Central memory CD8-positive, alpha-beta T cell (primary cell): ENCODE results near the gene ZMAT3.
A peak's percentile ranks its signal among the peaks of the same experiment; 100 is the strongest.
"Not testable (repeated sequence)": the region's sequence is repeated elsewhere in the genome, so short reads cannot be mapped to it uniquely, and the experiment has no call there.

Experiments
- ATAC-seq: fragments of 150-1000 bp; cut with Tn5 transposase; replicated peaks from 2 replicates; pipeline ENCODE4 v1.10.0; 2022; ENCODE audit warnings: mild to moderate bottlenecking, moderate FRiP score, moderate number of reproducible peaks; ENCODE audit not compliant: poor library complexity, severe bottlenecking; ENCODE audit errors: extremely low read depth
- DNase-seq, 2 donors: peaks; one replicate each; pipeline ENCODE4 v3.0.0; 2021; ENCODE audit warnings: low spot score in 2 of 2
- H3K27ac Mint-ChIP-seq: one replicate; pipeline ENCODE4 v1.8.0; 2022; ENCODE audit warnings: low read depth, mild to moderate bottlenecking, moderate library complexity, mixed read lengths
- H3K27me3 Mint-ChIP-seq: one replicate; pipeline ENCODE4 v1.8.0; 2022; ENCODE audit warnings: mixed read lengths
- H3K36me3 Mint-ChIP-seq: one replicate; pipeline ENCODE4 v1.8.0; 2022; ENCODE audit warnings: mild to moderate bottlenecking, moderate library complexity, mixed read lengths; ENCODE audit not compliant: insufficient read depth
- H3K4me1 Mint-ChIP-seq: one replicate; pipeline ENCODE4 v1.8.0; 2022; ENCODE audit warnings: mixed read lengths
- H3K4me3 Mint-ChIP-seq: one replicate; pipeline ENCODE4 v1.8.0; 2022; ENCODE audit warnings: mild to moderate bottlenecking, moderate library complexity, mixed read lengths
- H3K9me3 Mint-ChIP-seq: one replicate; pipeline ENCODE4 v1.8.0; 2022; ENCODE audit warnings: mixed read lengths

ZMAT3 gene

DNA sequence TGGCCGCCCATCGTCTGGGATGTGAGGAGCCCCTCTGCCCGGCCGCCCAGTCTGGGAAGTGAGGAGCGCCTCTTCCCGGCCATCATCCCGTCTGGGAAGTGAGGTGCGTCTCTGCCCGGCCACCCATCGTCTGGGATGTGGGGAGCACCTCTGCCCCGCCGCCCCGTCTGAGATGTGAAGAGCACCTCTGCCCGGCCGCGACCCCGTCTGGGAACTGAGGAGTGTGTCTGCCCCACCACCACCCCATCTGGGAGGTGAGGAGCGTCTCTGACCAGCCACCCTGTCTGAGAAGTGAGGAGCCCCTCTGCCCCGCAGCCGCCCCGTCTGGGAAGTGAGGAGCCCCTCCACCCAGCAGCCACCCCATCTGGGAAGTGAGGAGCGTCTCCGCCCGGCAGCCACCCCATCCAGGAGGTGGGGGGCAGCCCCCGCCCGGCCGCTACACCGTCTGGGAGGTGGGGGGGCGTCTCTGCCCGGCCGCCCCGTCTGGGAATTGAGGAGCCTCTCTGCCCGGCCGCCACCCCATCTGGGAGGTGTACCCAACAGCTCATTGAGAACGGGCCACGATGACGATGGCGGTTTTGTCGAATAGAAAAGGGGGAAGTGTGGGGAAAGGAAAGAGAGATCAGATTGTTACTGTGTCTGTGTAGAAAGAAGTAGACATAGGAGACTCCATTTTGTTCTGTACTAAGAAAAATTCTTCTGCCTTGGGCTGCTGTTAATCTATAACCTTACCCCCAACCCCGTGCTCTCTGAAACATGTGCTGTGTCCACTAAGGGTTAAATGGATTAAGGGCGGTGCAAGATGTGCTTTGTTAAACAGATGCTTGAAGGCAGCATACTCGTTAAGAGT lies 38.9 kb downstream of the ZMAT3 start:
- not testable (repeated sequence) for ATAC-seq, H3K4me1 Mint-ChIP-seq, H3K36me3 Mint-ChIP-seq, H3K27me3 Mint-ChIP-seq, DNase-seq, H3K27ac Mint-ChIP-seq, H3K9me3 Mint-ChIP-seq, H3K4me3 Mint-ChIP-seq

DNA sequence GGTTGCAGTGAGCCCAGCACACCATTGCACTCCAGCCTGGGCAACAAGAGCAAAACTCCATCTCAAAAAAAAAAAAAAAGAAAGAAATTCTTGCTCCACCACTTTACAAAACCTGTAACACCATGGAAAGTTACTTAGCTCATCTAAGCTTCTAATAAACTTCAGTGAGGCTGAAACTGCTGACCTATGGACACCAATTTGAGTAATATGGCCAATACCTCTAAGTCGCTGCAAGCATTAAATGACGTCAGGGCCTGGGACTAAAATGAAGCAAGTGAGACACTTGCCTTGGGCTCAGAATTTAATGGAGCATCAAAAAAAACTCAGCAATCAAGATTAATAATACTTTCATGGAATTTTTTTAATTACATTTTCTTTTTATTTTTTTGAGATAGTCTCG lies 42.5 kb downstream of the ZMAT3 start:
- H3K36me3 Mint-ChIP-seq, result peaks cover 6% of the 10 kb centered on the region
- H3K4me3 Mint-ChIP-seq, result no peak overlapping the region
- no peaks in the 10 kb centered on the region for H3K9me3 Mint-ChIP-seq
- no peak for DNase-seq
- H3K27me3 Mint-ChIP-seq, result no peaks in the 10 kb centered on the region
- no peak overlapping the region for H3K27ac Mint-ChIP-seq
- no peak for ATAC-seq
- H3K4me1 Mint-ChIP-seq, result no peaks in the 10 kb centered on the region

DNA sequence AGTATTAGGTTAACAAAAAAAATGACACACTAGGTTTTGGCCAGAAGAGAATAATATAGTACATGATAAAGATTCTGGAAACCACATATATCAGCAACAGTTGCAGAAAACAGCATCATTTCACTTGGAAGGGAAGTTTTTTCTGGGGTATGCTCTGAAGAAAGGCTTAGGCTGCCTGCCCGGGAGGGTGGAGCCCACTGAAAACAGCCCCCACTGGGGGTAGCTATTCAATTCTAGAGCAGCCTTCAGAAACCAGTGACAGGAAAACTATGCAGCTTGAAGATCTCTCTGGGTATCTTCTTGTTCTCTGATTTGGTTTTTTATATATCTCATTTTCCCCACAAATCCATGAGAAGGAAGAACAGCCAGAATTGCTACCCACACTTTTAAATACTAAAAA lies 43.2 kb downstream of the ZMAT3 start:
- no peak for DNase-seq
- no peak overlapping the region for H3K27ac Mint-ChIP-seq
- no peaks in the 10 kb centered on the region for H3K4me1 Mint-ChIP-seq
- peaks cover 8% of the 10 kb centered on the region for H3K36me3 Mint-ChIP-seq
- no peak overlapping the region for H3K4me3 Mint-ChIP-seq
- no peak for ATAC-seq
- no peaks in the 10 kb centered on the region for H3K9me3 Mint-ChIP-seq
- H3K27me3 Mint-ChIP-seq, result no peaks in the 10 kb centered on the region

DNA sequence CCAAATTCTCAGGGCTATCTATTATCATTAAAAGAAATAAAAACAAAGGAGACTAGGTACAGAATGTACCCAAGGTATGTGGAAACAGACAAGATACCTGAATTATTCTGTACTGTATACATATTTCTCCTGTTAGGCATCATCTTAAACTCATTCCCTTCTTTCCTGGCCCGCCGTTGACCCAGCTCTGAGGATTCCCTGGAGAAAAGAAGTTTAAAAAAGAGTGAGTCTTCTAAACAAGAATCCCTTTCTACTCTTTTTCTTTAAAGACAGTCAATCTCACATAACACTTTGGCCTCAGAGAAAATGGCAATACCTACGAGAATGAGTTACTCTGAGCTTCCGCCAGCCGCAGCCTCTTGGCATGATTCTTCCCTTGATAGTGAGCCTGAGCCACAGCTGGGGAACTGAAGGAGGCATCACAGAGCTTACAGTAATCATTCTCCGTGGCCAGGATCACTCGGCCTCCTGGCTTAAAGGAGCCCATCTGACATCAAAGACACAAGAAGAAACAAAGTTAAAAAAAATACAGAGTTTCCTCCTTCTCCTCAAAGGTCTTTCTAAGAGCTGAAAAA lies 44.2 kb downstream of the ZMAT3 start:
- no peak overlapping the region for H3K4me3 Mint-ChIP-seq
- H3K27me3 Mint-ChIP-seq, result no peaks in the 10 kb centered on the region
- H3K4me1 Mint-ChIP-seq, result no peaks in the 10 kb centered on the region
- DNase-seq (no peak), ATAC-seq (no peak)
- peaks cover 8% of the 10 kb centered on the region for H3K36me3 Mint-ChIP-seq
- no peaks in the 10 kb centered on the region for H3K9me3 Mint-ChIP-seq
- no peak overlapping the region for H3K27ac Mint-ChIP-seq

DNA sequence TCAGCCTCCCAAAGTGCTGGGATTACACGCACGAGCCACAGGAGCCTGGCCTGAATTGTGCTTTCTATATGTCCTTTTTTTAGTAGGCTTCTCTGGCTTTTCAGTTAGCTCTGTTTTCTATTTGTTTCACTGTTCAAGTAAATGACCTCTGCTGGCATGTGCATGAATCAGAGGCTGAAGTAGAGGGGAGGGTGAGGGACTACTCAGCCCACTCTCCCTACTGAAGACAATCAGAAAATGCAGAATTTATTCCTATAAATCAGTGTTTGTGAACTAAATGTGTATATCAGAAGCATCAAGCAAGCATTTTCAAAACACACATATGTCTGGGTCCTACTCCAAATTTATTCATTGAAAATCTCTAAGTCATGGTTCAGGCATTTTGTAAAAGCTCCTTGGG lies 45.0 kb downstream of the ZMAT3 start:
- no peak overlapping the region for H3K4me3 Mint-ChIP-seq
- ATAC-seq, result no peak
- no peaks in the 10 kb centered on the region for H3K27me3 Mint-ChIP-seq
- no peaks in the 10 kb centered on the region for H3K9me3 Mint-ChIP-seq
- no peak overlapping the region for H3K27ac Mint-ChIP-seq
- no peaks in the 10 kb centered on the region for H3K4me1 Mint-ChIP-seq
- no peak for DNase-seq
- peaks cover 8% of the 10 kb centered on the region for H3K36me3 Mint-ChIP-seq

DNA sequence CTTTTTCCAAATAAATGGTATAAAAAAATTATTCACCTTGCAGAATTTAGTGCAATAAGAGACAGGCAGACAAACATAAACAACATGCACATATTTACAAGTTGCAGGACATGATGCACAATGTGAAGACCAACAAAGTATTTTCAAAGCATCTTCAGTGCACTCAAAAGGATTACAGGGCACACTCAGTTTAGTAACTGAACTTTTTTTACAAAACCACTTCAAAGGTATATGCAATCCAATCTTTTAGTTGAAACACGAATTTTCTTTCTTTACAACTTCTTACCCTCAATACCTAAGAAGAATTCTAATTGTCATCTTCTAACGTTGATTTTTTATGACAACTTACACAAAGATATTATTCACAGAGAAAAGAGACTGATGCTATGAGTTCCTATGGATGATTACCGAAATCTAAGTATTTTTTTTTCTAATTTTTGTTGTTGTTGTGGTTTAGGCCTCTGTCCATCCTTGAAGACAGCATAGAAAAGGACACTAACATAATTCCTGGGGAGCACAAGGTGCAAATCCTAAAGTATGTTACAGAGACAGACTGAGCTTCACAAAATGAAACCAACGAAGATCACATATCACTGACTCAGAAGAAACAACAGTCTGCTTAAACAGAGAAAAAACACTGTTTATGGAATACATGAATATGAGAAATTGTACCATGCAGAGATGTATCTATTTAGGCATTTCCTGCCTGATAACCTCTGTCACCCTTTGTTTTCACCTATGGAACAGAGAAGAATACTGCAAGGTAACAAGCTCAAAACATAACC lies 50.3 kb downstream of the ZMAT3 start:
- H3K9me3 Mint-ChIP-seq, result no peaks in the 10 kb centered on the region
- peaks cover 5% of the 10 kb centered on the region for H3K4me1 Mint-ChIP-seq
- H3K27me3 Mint-ChIP-seq, result no peaks in the 10 kb centered on the region
- H3K4me3 Mint-ChIP-seq, result no peak overlapping the region
- peaks cover 9% of the 10 kb centered on the region for H3K36me3 Mint-ChIP-seq
- H3K27ac Mint-ChIP-seq, result no peak overlapping the region
- ATAC-seq (no peak), DNase-seq (no peak)

DNA sequence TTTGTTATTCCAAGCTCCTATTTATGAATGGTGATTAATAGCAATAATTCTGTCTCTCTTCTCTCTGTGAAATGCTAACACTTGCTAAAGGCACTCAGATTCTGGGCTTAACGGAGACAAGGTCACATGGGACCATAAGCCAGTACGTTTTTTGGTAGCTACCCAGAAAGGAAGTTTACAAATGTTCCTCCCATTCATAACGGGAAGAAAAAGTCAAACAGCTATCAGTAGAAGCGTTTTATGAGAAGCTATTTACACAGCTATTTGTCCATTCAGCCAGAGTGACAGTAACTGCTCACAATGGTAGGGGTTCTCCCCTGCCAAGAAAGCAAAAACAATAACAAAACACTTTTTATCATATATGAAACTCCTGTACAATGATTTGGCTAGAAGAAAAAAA lies 51.5 kb downstream of the ZMAT3 start:
- H3K27ac Mint-ChIP-seq, result peak overlapping the region; percentile 53
- peaks cover 7% of the 10 kb centered on the region for H3K36me3 Mint-ChIP-seq
- no peaks in the 10 kb centered on the region for H3K9me3 Mint-ChIP-seq
- no peak for DNase-seq
- no peak overlapping the region for H3K4me3 Mint-ChIP-seq
- no peaks in the 10 kb centered on the region for H3K27me3 Mint-ChIP-seq
- peaks cover 15% of the 10 kb centered on the region for H3K4me1 Mint-ChIP-seq
- ATAC-seq, result no peak

DNA sequence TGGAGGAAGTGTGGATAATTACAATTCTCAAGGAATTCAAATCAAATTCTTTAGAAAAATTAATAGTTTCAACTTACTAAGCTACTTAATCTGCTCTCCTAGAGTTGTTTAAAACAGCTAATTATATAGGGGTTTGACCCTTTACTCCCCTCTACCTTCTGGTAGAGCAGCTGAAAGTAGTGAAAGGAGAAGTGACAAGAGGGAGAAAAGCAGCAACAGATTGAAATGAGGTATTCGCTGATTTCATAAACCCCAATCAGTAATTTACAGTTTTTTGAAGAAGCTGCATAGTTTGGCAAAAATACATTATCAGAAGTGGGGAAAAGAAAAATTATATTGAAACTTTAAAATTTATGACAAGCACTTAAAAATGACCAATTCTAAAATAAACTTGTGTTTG lies 52.8 kb downstream of the ZMAT3 start:
- peaks cover 2% of the 10 kb centered on the region for H3K36me3 Mint-ChIP-seq
- H3K4me1 Mint-ChIP-seq, result peaks cover 15% of the 10 kb centered on the region
- ATAC-seq (no peak), DNase-seq (no peak)
- no peaks in the 10 kb centered on the region for H3K9me3 Mint-ChIP-seq
- no peak overlapping the region for H3K4me3 Mint-ChIP-seq
- no peaks in the 10 kb centered on the region for H3K27me3 Mint-ChIP-seq
- H3K27ac Mint-ChIP-seq, result no peak overlapping the region

DNA sequence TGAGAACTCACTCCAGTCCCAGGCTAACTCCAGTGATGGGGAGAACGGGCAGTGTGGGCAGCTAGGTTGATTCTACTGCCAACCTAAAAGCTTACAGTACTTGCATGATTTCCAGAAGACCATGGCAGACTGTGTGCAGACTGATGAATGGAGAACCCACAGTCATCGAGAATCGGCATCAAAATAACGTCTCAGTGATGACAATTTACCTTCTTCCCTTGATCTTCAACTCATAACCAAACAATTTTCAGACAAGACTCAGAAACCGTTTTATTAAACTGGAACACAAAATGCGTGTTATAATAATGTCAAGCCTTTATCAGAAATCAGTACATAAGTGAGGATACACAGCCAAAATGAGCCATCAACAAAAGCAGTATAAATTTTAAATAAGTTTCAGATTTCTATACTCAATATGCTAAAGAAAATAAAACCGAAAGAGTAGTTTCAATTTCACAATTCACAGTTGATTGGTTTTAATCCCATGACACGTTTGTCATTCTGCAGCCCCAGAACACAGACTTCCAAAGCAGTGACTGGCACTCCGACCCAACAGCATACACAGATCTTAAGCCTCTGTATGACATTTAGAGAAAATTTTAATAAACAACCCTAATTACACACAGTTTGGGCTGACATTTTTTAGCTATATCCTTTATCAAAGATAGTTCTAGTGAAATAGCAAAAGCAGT lies 54.5 kb downstream of the ZMAT3 start:
- no peak overlapping the region for H3K4me3 Mint-ChIP-seq
- ATAC-seq (no peak), DNase-seq (no peak)
- no peak overlapping the region for H3K27ac Mint-ChIP-seq
- peaks cover 15% of the 10 kb centered on the region for H3K4me1 Mint-ChIP-seq
- H3K36me3 Mint-ChIP-seq, result peaks cover 2% of the 10 kb centered on the region
- H3K27me3 Mint-ChIP-seq, result no peaks in the 10 kb centered on the region
- no peaks in the 10 kb centered on the region for H3K9me3 Mint-ChIP-seq

DNA sequence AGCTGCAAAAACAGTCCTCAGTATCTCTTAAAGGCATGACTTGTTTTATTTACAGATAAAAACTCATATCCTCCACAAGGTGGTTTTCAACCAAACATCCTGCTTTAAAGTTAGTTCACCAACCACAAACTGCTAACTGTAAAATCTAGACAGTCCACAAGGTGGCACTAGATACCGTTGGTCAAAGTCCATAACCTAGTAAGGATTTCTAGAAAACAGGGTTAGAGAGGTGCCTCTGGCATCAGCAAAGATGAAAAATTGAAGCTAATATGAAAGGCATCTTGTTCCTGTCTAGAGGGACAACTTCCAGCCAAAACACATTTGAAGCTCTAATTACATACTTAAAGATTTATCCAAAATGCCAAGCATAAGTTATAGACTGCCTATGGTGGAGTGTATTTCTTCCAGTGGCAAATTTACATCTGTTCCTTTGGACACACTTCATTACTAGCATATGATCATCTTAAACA lies 56.0 kb downstream of the ZMAT3 start:
- H3K36me3 Mint-ChIP-seq, result peaks cover 2% of the 10 kb centered on the region
- peaks cover 15% of the 10 kb centered on the region for H3K4me1 Mint-ChIP-seq
- ATAC-seq, result peak; percentile 87
- DNase-seq, result peak; percentile 30 to 69
- H3K4me3 Mint-ChIP-seq, result no peak overlapping the region
- no peaks in the 10 kb centered on the region for H3K27me3 Mint-ChIP-seq
- H3K27ac Mint-ChIP-seq, result no peak overlapping the region
- H3K9me3 Mint-ChIP-seq, result no peaks in the 10 kb centered on the region

DNA sequence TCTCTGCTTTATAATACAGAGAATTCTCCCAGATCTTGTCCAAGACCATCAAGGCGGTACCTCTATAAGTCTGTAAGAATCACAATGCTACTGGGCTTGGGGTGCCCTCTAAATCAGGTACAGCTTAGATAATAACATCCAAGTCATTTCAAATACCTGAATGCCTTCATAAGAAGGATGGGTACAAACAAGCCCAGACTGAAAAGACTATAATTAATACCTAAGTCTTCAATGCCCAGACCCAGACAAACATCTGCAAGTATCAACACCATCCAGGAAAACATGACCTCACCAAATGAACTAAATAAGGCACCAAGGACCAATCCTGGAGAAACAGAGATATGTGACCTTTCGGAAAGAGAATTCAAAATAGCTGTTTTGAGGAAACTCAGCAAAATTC lies 65.9 kb downstream of the ZMAT3 start:
- ATAC-seq, result no peak
- Mint-ChIP-seq H3K27ac (no peak overlapping the region), H3K4me3 (no peak overlapping the region), H3K36me3 (peaks cover 1% of the 10 kb centered on the region), H3K27me3 (peaks cover 15% of the 10 kb centered on the region), H3K4me1 (no peaks in the 10 kb centered on the region), H3K9me3 (no peaks in the 10 kb centered on the region)
- no peak for DNase-seq

DNA sequence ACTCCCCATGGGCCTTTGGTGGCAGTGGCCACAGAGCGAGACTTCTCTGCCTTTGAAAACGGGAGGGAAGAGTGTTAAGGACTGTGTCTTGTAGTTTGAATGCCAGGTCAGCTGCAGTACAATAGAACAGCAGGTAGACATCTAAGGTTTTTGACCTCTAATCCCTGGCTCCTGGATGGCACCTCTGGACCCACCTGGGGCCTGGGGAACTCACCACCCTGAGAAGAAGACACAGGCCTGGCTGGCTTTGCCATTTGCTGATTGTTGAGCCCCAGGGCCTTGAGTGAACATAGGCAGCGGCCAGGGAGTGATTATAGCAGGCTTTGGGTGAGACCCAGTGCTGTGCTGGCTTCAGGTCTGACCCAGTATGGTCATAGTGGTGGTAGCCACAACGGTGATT lies 66.4 kb downstream of the ZMAT3 start:
- Mint-ChIP-seq H3K36me3 (peaks cover 1% of the 10 kb centered on the region), H3K9me3 (no peaks in the 10 kb centered on the region), H3K4me1 (no peaks in the 10 kb centered on the region), H3K27ac (no peak overlapping the region), H3K27me3 (peaks cover 15% of the 10 kb centered on the region), H3K4me3 (no peak overlapping the region)
- DNase-seq (no peak), ATAC-seq (no peak)
